Epithelial cell of esophagus (primary cell): Measurements from ENCODE around the gene CACNA1B.

Source experiments
- DNase-seq: peaks from one replicate; pipeline ENCODE4 v3.0.0; 2010; ENCODE audit warnings: low read depth
- H3K4me3 ChIP-seq: 2 replicates; pipeline ENCODE4 v1.5.1; 2011; ENCODE audit warnings: mild to moderate bottlenecking, low read length, control low read depth
- CTCF ChIP-seq: IDR thresholded peaks from 2 replicates; pipeline ENCODE4 v1.5.1; 2011; ENCODE audit warnings: low read depth, mild to moderate bottlenecking, low read length, control low read depth, inconsistent platforms; ENCODE audit not compliant: insufficient read depth; ENCODE audit errors: missing control alignments

CACNA1B gene

GRCh38 chr9:138006576-138007233 lies 129.1 kb downstream of the CACNA1B start:
- TF ChIP-seq CTCF, result no peak
- no peak overlapping the region for H3K4me3 ChIP-seq
- no peak for DNase-seq

- no peak for TF ChIP-seq CTCF
- no peak for DNase-seq
- no peak overlapping the region for H3K4me3 ChIP-seq
Measured at GRCh38 chr9:138007566-138007917, 130.0 kb downstream of the CACNA1B start.

GRCh38 chr9:138007918-138008841 lies 130.6 kb downstream of the CACNA1B start:
- no peak overlapping the region for H3K4me3 ChIP-seq
- TF ChIP-seq CTCF, result no peak
- DNase-seq, result no peak

- no peak for TF ChIP-seq CTCF
- no peak for DNase-seq
- H3K4me3 ChIP-seq, result no peak overlapping the region
Measured at GRCh38 chr9:138009016-138009802, 131.6 kb downstream of the CACNA1B start.

GRCh38 chr9:138009803-138010690 lies 132.5 kb downstream of the CACNA1B start:
- no peak for DNase-seq
- TF ChIP-seq CTCF, result no peak
- no peak overlapping the region for H3K4me3 ChIP-seq

- no peak overlapping the region for H3K4me3 ChIP-seq
- TF ChIP-seq CTCF, result no peak
- DNase-seq, result no peak
Measured at GRCh38 chr9:138010861-138011260, 133.3 kb downstream of the CACNA1B start.
